GM08714 (cell line): ENCODE measurements around the gene HIP1.
"Not testable (repeated sequence)": the region's sequence is repeated elsewhere in the genome, so short reads cannot be mapped to it uniquely, and the experiment has no call there.

Source experiments
- H3K4me3 ChIP-seq: fragments of 200-500 bp; sonication (Bioruptor generic); 2 replicates; pipeline ENCODE4 v1.5.1; 2014; ENCODE audit warnings: mild to moderate bottlenecking, low read length, inconsistent platforms
- ZNF274 ChIP-seq: IDR thresholded peaks from 2 replicates; pipeline ENCODE4 v1.6.1; 2012; ENCODE audit warnings: mild to moderate bottlenecking, low read depth, low read length

Gene HIP1

GRCh38 chr7:75738604-75738974, at the start of gene HIP1:
Gene HIP1 (minus strand): TSS chr7:75738941. CDS start chr7:75738920, 21 bp downstream.
- peak within 1 kb of the TSS; percentile 99 for H3K4me3 ChIP-seq
- TF ChIP-seq ZNF274 = no peak

- not testable (repeated sequence) for H3K4me3 ChIP-seq
These were observed 49.6 kb upstream of the HIP1 start for GRCh38 chr7:75788154-75788847.

GRCh38 chr7:75783058-75783457, 44.3 kb upstream of the HIP1 start:
- not testable (repeated sequence) for H3K4me3 ChIP-seq

- not testable (repeated sequence) for H3K4me3 ChIP-seq
These were observed 42.0 kb upstream of the HIP1 start for GRCh38 chr7:75780647-75781273.

- H3K4me3 ChIP-seq = not testable (repeated sequence)
These were observed 40.8 kb upstream of the HIP1 start for GRCh38 chr7:75779516-75779915.

GRCh38 chr7:75779035-75779434, 40.3 kb upstream of the HIP1 start:
- H3K4me3 ChIP-seq = not testable (repeated sequence)

GRCh38 chr7:75776295-75776971, 37.7 kb upstream of the HIP1 start:
- no peak overlapping the region for H3K4me3 ChIP-seq
- TF ChIP-seq ZNF274 = no peak

- not testable (repeated sequence) for H3K4me3 ChIP-seq
These were observed 35.2 kb upstream of the HIP1 start for GRCh38 chr7:75773958-75774357.

GRCh38 chr7:75772081-75773077, 33.6 kb upstream of the HIP1 start, which contains the start of gene CCL26:
Gene CCL26 (minus strand): TSS chr7:75772211. CDS start chr7:75772176, 35 bp downstream.
- TF ChIP-seq ZNF274 = no peak
- no peak within 1 kb of the TSS for H3K4me3 ChIP-seq

GRCh38 chr7:75771224-75771623, 32.5 kb upstream of the HIP1 start:
- TF ChIP-seq ZNF274 = no peak
- no peak overlapping the region for H3K4me3 ChIP-seq

- no peak overlapping the region for H3K4me3 ChIP-seq
- no peak for TF ChIP-seq ZNF274
These were observed 23.7 kb upstream of the HIP1 start for GRCh38 chr7:75762350-75762917.

- H3K4me3 ChIP-seq = not testable (repeated sequence)
These were observed 23.1 kb upstream of the HIP1 start for GRCh38 chr7:75761801-75762200.

- no peak overlapping the region for H3K4me3 ChIP-seq
- no peak for TF ChIP-seq ZNF274
These were observed 19.8 kb upstream of the HIP1 start for GRCh38 chr7:75758491-75758890.

- TF ChIP-seq ZNF274 = no peak
- H3K4me3 ChIP-seq = no peak overlapping the region
These were observed 19.1 kb upstream of the HIP1 start for GRCh38 chr7:75757860-75758259.
